Measurements from ENCODE around the gene WASHC4.

WASHC4 gene, protein sequence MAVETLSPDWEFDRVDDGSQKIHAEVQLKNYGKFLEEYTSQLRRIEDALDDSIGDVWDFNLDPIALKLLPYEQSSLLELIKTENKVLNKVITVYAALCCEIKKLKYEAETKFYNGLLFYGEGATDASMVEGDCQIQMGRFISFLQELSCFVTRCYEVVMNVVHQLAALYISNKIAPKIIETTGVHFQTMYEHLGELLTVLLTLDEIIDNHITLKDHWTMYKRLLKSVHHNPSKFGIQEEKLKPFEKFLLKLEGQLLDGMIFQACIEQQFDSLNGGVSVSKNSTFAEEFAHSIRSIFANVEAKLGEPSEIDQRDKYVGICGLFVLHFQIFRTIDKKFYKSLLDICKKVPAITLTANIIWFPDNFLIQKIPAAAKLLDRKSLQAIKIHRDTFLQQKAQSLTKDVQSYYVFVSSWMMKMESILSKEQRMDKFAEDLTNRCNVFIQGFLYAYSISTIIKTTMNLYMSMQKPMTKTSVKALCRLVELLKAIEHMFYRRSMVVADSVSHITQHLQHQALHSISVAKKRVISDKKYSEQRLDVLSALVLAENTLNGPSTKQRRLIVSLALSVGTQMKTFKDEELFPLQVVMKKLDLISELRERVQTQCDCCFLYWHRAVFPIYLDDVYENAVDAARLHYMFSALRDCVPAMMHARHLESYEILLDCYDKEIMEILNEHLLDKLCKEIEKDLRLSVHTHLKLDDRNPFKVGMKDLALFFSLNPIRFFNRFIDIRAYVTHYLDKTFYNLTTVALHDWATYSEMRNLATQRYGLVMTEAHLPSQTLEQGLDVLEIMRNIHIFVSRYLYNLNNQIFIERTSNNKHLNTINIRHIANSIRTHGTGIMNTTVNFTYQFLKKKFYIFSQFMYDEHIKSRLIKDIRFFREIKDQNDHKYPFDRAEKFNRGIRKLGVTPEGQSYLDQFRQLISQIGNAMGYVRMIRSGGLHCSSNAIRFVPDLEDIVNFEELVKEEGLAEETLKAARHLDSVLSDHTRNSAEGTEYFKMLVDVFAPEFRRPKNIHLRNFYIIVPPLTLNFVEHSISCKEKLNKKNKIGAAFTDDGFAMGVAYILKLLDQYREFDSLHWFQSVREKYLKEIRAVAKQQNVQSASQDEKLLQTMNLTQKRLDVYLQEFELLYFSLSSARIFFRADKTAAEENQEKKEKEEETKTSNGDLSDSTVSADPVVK

DNA sequence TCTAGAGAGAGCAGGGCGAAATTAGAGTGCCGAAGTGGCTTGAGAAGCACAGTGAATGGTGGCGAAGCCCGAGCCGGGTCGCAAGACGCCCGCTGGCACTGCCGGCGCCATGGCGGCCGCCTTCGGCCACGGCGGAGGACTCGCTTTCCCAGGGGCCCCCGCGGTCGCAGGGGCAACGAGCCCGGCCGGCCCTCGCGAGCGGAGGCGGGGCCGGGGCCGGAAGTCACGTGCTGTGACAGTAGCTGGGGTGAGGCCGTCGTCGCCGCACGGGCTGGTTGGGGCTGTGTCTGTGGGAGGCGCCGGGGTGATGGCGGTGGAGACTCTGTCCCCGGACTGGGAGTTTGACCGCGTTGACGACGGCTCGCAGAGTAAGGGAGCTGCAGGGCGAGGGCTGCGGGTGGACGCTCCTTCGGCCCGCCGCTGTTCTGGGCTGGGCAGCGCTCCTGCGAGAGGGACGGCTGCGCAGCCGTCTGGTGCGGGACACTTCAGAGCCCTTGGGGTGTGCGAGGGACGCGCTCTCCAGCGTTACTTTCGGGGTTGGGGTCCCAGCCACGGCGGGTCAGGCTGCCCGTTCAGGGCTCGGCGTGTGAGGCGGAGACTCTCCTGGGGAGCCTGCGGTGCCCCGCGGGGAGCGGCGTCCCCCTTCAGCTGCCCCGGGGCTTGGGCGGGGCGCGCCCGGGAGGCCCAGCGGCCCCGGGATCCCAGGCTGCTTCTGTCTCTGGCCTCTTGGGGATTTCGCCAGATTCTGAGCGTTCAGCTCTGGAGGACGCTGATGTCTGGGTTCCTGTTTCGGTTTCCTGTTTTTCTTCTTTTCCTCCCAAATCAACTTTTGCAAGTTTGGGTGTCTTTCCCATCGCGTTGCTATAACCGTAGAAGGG is at the start of gene WASHC4:
WASHC4 (plus strand) TSS at position 238 of the 878 bp plus-strand sequence; CDS start at position 308, 70 bp downstream.
- peak; percentile 69 to 97 (median 90) for DNase-seq

DNA sequence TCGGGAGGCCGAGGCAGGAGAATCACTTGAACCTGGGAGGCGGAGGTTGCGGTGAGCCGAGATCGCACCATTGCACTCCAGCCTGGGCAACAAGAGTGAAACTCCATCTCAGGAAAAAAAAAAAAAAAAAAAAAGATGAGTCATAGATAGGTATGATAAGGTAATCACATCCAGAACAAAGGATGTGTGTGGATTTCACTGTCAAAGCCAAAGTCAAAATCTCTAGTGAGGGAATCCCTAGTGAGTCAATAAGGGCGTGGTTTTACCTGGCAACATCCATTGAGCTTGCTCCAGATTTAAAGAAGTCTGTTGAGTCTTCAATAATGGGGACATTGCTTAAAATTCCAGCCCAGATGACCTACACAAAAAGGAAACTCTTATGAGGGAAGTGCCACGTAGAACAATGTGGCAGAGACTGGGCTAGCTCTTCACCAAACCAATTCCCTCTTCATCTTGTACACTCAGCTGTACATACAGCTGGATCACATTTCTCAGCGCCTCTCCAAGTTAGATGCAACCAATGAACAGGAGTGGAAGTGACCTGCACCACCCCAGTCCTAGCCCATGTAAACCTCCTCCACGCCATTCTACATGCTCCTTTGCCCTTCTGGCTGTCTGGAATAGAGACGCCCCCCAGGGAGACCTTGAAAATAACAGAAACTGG is 46.7 kb upstream of the WASHC4 start:
- no peak for DNase-seq

DNA sequence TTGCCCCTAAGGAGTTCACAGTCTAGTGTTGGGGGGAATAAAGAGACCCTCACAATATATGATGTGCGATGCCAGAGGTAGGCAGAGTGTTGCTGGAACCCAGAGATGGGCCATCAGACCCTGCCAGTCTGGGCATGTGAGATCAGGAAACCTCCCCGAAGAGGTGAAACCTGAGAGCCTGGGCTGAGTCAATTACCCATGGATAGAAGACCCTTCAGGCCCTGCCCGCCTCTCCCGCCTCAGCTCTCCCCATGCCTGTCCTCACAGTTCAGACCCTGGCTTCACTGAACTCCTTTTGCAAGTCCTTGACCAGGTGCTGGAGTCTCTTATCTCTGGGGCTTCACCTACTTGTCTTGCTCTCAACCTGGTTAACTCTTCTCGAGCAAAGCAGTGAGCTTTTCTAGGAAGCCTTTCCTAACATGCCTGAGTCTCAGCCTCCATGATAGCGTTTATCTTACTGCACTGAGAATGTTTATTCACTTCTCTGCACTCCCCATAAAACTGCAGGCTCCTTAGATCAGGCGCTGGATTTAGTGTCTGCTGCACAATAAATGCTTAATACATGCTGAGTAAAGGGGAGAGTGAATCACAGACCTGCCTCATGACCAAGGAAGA is 42.9 kb upstream of the WASHC4 start:
- DNase-seq, result no peak

DNA sequence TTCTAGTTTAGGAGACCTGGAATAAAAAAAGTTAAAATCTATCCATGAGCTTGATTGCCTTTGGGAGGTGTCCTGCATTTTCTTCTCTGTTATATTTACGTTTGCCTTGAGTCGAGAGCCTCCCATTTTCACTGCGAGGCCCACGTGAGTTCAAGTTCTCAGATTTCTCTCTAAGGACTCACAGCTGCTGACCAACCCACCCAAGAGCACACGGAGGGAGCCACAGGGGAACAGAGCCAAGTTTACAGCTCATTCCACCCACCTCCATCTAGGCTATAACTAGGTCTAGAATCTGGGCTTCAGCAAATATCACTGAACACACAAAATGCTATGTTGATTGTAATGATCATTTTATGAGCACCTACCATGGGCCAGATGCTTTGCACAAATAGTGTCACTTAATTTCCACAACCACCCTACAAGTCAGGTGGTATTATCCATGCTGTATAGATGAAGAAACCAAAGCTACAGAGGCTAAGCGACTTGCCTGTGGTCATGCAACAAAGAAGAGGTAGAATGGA is 40.0 kb upstream of the WASHC4 start:
- peak in 2 of 56 donors; percentile 2 to 33 for DNase-seq

DNA sequence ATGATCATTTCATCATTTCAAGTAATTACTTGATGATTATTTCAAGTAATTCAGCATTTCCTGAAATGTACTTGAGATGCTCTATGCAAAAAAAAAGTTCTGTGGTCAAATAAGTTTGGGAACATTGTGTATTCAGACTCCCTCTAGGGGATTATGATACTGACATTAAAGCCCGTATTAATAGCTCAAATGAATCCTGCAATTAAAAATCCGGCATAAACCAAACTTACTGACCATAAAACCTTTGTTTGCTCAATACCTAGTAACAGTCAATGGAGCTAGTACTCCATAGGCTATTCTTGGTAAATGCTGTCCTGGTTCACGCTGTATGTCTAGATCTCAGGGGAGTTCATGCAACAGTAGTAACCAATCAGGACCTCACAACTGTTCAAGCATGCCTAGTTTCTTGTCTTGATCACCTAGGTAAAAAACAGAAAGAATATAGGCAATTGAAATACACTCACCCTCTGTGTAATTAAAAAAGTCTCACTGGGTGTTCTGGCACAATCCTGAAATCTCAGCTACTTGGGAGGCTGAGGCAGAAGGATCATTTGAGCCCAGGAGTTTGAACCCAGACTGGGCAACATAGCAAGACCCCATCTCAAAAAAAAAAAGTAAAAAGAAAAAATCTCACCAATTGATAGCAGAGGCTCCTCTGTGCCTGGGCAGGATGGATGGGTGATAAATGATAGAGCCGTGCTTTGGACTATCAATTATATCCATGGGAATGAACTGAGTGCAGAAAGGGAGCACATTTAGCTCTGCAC is 37.4 kb upstream of the WASHC4 start:
- DNase-seq, result no peak

DNA sequence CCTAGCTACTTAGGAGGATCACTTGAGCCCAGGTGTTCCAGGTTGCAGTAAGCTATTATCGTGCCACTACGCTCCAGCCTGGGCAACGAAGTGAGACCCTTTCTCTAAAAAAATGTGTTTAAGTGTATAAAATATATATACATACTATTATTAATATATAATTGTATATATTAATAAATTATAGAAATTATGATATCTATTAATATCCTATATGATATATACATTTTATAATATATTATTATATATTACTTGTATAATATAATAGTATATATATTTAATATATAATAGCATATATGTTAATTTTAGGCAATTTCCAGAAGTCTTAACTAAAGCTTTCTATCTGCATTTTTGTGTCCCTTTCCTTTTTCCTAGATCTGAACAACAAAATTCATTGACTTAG is 35.5 kb upstream of the WASHC4 start:
- DNase-seq, result no peak

DNA sequence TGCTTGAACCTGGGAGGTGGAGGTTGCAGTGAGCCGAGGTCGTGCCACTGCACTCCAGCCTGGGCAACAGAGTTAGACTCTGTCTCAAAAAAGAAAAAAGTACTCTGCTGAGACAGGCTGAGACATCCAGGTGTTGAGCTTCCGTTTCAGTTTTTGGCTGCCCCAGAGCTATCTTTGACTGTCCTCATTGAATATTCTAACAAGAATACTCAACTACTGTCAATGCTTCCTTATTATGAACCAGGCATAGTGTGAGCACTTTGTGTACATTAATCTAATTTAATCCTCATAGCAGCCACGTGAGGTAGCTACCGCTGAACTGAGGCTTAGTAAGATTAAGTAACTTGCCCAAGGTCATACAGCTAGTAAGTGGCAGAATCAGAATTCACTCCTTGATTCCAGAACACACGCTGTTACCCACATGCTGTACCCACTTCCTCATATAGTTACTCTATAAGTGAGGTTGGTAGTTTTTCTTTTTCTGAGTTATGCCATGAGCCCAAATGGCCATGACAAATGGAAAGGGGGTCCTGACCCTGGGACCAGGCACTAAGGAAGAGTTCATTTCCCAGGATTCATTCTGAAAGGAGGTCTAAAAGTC is 34.5 kb upstream of the WASHC4 start:
- no peak for DNase-seq

DNA sequence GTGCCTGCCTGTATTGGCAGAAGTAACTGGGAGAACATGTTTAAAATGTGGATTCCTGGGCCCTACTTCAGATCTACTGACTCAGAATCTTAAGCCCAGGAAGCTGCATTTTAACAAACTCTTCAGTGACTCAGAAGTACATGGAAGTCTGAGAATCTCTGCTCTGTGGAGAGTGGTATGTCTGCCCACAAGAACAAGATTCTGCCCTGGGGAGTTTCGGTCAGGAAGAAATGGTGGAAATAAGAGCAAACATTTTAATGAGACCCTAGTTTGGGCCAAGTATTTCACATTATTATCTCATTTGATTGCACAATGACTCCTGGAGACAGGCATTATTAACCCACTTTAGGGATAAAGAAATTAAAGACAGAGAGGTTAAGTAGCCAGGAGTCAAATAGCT is 31.4 kb upstream of the WASHC4 start:
- DNase-seq, result no peak

DNA sequence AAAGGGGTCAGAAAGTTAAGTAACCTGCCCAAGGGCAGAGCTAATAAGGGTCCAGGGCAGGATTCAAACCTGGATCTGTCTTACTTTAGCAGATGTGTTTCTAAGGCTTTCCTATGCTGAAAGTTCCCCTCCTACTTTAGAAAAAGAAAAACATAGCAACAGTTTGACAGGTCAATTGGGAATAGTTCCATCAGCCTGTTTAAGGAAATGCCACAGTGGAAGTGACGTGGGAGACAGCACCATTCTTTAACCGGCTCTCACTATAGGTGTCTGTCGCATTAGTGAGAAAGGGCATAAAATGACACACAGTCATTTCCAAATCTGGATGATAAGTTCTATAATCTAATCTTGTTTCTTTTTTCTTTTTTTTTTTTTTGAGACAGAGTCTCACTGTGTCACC is 30.6 kb upstream of the WASHC4 start:
- DNase-seq, result no peak

DNA sequence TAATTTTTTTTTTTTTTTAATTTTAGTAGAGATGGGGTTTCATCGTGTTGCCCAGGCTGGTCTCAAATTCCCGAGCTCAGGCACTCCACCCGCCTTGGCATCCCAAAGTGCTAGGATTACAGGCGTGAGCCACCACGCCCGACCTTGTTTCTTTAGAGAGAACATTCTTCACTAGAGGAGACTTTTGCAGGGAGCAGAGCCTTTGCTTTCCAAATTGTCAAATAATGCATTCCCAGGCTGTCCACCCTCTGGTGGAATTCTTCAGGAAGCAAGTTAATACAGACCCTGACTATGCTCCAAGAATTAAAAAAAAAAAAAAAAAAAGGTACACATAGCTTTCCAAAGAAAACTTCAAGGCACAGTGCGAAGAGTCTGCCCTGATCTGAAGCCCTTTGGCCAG is 30.1 kb upstream of the WASHC4 start:
- DNase-seq, result no peak

DNA sequence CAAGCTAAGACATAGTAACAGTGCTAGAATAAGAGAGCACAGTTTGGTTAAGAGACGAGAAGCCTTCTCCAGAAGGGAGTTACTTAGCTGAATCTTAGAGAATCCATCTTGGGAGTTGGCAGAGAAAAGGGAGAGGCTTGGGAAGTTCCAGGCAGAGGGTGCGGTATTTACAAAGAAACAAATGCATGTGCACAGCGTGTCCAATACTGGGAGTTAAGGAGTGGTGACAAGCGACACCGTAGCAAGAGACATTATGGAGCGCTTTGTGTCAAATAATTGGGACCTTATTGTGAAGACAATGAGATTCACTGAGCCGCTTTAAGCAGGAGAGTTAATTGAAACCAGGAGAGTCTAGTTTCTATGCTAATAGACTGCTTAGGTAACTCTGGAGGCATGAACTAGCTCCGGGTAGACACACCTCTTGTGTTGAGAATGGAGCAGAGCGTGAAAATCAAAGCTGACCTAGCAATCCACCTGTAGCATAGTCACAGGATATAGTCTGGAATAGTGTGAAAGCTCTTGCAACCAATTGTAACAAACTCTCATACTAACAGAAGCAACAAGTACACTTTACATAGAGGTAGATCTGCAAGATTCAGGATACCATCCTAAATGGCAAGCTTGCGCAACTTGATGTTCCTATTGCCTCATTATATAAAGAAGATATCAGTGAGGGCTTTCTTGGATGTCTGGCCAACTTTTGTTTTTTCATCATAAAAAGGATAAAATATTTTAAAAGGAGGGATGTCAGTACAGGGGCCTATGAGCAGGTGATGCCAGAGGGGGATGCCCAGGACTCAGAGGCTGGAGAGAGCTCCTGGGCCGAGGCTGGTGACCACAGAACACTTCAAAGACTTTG is 28.6 kb upstream of the WASHC4 start:
- DNase-seq, result no peak

DNA sequence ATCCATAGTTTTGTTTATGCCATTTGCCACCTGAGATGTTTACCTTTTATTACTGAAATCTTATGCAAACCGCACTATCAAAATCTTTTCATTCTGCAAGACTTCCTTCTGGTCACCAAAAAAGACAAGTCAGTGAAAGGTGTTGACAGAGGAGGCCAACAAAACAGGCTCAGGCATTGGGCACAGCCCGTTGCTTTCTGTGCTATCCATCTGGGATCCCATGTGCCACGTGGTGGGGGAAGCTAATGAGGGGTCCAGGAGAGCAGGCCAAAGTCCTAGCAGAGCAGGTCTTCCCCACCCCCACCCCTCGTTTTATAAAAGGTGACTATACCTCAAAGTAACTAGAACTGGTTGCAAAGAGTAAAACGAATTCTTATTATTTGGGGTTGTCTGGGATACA is 24.5 kb upstream of the WASHC4 start:
- no peak for DNase-seq

DNA sequence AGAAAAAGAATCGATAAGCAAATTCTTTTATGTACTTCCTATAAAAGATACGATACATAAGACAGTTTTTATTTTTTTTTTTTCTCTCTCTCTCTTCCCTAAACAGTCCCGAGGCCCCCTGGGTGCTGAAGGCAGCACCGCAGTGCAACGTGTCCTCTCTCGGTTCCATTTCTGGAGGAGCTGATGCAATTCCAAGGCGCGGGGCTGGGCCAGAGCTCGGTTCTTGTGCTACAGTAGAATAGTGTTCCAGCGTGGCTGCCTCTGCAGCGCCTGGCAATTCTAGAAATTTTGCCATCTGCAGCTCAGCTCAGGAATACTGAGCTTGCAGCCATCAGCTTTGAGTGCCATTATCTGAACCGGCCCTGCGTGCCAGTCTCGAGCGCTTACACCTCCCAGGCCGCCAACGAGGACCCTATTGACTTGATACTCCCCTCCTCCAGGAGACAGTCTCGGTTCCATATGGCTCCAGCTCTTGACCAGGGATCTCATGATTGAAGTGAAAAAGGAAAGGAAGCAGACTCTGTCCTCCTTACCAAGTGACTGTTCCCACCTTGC is 23.9 kb upstream of the WASHC4 start:
- DNase-seq, result peak in 47 of 56 donors; percentile 7 to 65 (median 35)

DNA sequence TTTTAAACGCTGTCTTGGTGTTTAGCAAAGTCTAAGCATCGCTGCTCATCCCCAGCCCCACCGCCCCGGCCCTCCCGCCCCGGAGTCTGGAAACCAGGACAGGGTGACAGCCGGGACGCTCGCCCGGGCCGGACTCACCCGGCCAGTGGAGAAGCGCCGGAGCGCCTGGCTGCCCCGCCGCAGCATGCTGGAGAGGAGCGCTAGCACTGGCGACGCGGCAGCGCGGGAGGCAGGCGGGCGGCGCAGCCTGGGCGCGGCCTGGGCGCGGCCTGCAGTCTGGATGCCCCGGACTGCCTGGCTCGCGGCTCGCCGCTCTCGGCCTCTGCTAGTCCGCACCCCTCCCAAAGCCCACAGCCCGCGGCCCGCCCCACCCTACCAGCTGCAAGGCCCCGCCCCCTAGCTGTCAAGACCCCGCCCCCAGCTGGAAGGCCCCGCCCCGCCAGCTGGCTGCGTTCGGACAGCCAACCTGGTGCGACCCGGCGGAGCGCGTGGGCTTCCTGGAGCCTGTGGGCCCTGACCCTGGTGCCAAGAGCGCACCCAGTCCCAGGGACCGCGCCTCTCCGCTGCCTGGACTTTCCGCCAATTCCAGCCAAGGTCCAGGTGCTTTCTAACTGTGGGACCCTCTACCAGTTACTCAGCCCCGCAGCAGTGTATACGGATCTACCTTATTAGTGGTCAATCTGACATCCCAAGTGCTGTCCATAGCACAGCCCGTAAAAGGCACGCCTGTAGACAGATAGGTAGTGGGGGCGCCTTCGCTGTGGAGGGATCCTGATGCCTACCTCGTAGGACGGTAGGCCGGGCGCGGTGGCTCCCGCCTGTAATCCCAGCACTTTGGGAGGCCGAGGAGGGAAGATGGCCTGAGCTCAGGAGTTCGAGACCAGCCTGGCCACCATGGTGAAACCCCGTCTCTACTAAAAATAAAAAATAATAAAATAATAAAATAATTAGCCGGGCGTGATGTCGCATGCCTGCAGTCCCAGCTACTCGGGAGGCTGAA is 23.0 kb upstream of the WASHC4 start, which contains the start of gene ALDH1L2:
ALDH1L2 (minus strand) TSS at position 208 of the 1,000 bp plus-strand sequence; CDS start at position 186, 22 bp downstream.
- DNase-seq, result peak in 54 of 56 donors; percentile 6 to 87 (median 58)

DNA sequence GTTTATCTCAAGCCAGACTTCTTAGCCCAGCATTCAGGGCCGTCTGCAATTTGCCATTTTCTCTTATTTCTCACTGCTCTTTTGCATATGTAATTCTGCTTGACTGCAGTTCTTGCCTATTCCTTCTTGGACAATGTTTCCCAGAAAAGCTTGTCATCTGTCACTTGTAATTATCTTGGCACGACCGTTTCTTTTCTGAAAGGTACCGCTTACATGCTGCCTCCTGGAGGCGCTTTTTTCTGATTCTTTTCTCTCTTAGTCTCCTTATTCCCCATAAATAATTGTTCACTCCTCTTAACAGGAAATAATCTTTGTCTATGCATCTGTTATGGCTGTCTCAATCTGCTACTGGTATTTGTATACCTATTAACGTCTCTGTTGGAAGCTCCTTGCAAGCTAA is 22.0 kb upstream of the WASHC4 start:
- DNase-seq, result no peak

Measured in amygdala (tissue), 56 donors.